ENCODE measurements around the gene RLF. TPM values are rescaled to one million over a fixed set of nuclear protein-coding genes. Genes with fewer than 3 reads are reported as not detected.

Gene RLF, protein sequence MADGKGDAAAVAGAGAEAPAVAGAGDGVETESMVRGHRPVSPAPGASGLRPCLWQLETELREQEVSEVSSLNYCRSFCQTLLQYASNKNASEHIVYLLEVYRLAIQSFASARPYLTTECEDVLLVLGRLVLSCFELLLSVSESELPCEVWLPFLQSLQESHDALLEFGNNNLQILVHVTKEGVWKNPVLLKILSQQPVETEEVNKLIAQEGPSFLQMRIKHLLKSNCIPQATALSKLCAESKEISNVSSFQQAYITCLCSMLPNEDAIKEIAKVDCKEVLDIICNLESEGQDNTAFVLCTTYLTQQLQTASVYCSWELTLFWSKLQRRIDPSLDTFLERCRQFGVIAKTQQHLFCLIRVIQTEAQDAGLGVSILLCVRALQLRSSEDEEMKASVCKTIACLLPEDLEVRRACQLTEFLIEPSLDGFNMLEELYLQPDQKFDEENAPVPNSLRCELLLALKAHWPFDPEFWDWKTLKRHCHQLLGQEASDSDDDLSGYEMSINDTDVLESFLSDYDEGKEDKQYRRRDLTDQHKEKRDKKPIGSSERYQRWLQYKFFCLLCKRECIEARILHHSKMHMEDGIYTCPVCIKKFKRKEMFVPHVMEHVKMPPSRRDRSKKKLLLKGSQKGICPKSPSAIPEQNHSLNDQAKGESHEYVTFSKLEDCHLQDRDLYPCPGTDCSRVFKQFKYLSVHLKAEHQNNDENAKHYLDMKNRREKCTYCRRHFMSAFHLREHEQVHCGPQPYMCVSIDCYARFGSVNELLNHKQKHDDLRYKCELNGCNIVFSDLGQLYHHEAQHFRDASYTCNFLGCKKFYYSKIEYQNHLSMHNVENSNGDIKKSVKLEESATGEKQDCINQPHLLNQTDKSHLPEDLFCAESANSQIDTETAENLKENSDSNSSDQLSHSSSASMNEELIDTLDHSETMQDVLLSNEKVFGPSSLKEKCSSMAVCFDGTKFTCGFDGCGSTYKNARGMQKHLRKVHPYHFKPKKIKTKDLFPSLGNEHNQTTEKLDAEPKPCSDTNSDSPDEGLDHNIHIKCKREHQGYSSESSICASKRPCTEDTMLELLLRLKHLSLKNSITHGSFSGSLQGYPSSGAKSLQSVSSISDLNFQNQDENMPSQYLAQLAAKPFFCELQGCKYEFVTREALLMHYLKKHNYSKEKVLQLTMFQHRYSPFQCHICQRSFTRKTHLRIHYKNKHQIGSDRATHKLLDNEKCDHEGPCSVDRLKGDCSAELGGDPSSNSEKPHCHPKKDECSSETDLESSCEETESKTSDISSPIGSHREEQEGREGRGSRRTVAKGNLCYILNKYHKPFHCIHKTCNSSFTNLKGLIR (N-terminal part only)
- total RNA-seq: 13.4 TPM
- long read RNA-seq, full-length matches to known transcripts: 16 of 21 reads
- long read RNA-seq, partial matches to known transcripts: 0 of 21 reads
- long read RNA-seq, other reads (novel, unspliced or antisense): 5 of 21 reads

DNA sequence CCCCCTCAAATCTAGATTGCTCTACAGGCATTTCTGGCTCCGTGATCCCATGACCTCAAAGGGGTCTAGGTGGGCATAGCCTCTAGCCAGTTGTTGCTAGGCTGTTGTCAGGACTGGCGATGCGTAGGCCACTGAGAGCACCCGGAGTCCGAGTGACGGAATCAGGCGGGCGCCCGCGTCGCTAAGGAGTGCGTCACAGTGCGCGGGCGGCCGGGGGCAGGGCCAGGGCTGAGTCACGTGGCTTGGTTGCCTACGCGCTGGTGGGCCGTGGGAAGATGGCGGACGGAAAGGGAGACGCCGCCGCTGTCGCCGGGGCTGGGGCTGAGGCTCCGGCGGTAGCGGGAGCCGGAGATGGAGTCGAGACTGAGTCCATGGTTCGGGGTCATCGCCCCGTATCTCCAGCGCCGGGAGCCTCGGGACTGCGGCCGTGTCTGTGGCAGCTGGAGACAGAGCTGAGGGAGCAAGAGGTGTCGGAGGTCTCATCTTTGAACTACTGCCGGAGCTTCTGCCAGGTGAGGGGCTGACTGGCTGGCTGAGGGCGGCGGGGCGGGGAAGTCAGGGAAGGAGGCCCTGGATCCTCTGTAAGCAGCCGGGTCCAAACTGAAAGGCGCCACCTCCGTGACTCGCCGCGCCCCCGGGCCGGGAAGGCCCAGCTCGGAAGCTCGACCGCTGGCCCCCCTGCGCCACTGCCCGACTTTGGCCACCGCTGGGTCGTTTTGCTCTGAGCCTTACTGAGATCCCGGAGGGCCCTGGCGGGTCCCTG, at the start of gene RLF:
RLF (plus strand) TSS at position 263 of the 763 bp plus-strand sequence; CDS start at position 276, 13 bp downstream.
- intact Hi-C loops (cut with micrococcal nuclease): no loop called here
- ATAC-seq (peak; percentile 99), DNase-seq (peak; percentile 97)

DNA sequence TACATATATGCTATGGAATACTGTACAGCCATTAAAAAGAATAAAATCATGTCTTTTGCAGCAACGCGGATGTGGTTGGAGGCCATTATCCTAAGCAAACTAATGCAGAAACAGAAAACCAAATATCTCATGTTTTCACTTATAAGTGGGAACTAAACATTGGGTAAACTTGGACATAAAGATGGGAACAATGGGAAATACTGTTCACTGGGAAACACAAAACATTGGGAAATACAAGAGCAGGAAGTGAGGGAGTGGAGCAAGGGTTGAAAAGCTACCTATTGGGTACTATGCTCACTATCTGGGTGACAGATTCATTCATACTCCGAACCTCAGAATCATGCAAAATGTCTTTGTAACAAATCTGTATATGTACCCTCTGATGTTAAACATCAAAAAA, 46.8 kb upstream of the RLF start:
- intact Hi-C loops (cut with micrococcal nuclease): no loop called here
- ATAC-seq (no peak), DNase-seq (no peak)

DNA sequence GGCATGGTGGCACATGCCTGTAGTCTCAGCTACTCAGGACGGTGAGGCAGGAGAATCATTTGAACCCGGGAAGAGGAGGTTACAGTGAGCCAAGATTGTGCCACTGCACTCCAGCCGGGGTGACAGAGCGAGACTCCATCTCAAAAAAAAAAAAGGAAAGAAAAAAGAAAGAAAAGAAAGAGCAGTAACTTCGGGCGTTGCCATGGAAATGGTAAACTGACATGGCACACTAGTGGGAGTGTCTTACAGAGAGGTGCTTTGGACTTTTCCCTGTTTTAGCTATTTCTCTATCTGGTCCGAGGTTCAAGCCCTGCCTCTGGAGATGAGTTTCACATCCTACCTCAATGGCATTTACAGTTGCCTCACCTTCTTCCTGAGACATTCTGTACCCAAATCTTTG, 41.1 kb upstream of the RLF start:
- ATAC-seq: no peak
- intact Hi-C loops (cut with micrococcal nuclease): no loop called here
- DNase-seq: no peak

DNA sequence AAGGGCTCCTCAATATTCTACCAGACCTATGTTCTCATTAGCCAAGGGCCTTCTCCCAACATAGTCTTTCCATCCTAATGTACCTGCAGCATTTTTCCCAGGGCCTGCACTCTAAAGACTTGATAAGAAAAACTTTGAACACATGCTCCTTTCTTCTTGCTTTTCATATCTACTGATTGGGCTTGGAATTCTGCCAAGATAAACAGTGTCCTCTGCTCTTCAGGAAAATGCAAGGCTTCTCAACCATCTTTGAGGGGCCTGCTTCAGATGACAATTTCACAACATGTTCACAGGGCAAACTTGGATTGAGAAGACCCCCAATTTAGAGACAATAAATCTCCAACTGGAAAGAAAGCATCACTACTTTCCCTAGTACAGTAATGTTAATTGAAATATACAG, 38.3 kb upstream of the RLF start:
- intact Hi-C loops (cut with micrococcal nuclease): no loop called here
- ATAC-seq (no peak), DNase-seq (no peak)

DNA sequence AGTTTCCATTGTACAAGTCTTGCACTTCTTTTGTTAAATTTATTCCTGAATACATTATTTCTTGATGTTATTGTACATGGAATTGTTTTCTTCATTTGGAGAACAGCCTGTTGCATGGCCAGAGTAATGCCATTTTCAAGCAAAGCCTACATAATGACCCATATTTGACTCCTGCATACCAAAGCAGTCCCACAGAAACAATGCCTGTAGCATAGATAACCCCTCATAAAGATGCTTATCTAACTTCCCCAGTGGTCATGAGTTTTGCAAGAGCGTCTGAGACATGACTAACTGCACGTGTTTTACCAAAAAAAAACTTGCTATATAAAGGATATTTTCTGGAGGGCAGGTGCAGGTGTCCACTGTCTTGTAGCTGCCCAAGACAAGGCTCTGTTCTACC, 30.3 kb upstream of the RLF start:
- no peak for DNase-seq
- intact Hi-C loops (cut with micrococcal nuclease): no loop called here
- ATAC-seq: no peak

DNA sequence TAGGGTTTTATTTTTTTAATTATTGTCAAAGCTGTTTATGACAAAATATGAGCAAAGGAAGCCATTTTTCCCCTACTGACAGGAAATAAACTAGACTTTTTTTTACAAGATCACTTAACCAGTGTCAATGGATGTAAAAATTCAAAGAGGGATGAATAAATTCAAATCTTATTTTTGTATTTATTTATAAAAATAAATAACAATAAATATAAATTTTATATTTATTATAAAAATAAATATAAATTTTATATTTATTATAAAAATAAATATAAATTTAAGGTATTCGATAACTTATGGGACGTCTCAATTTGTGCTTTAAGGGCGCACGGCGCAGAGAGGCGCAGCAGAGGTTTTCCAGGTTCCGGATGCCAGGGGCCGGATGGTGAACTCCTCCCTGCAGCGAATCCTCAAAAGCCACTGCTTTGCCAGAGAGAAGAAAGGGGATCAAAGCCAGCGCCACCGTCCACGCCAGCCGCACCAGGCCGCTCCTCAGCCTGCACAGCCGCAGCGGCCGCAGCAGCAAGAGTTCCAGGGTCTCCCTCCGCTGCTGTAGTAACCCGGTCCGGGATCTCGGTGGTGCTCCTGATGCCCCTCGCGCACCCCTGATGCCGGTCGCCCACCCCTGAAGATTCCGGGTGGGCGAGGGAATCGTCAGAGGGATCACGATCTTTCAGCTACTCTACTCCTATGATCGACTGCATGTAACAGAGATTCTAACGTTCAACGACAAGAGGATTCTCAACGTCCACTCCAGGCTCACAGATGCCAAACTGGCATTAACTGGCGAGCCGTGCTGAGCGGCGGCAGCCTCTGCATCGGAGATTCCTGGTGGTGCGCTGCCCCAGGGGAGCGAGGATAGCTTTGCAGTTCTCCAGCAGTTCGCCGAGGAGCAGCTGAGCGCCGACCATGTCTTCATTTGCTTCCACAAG, 28.5 kb upstream of the RLF start:
- intact Hi-C loops (cut with micrococcal nuclease): no loop called here
- DNase-seq (no peak), ATAC-seq (no peak)

DNA sequence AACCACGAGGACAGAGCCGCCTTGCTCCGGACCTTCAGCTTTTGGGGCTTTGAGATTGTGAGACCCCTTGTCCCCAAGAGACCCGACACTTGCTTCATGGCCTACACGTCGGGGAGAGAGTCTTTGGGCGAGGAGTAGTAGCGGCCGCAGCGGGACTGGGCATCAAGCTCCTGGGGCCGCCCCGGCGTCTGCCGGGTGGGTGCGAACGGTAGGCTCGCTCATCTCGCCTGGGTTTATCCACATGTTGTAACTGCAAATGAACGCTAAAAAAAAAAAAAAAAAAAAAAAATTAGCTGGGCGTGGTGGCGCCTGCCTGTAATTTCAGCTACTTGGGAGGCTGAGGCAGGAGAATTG, 27.9 kb upstream of the RLF start:
- ATAC-seq: no peak
- intact Hi-C loops (cut with micrococcal nuclease): no loop called here
- no peak for DNase-seq

DNA sequence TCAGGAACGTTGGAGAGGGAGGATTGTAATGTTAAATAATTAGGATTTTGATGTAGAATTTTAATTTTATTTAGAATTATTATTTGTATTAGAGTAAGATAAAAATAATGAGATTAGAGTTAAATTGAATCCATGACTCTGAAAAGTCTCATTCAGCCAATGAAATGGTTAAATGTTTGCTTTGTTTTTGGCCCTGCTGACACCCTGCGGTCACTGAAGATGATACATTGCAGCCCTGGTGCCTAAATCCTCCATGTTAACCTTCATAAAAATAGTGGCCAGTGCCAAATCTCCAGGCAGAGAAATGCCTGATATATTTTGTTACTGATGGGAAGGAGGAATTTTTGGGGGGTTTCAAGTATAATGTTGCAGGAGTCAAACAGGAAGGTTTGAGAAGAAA, 27.3 kb upstream of the RLF start:
- ATAC-seq (no peak), DNase-seq (no peak)
- intact Hi-C loops (cut with micrococcal nuclease): no loop called here

DNA sequence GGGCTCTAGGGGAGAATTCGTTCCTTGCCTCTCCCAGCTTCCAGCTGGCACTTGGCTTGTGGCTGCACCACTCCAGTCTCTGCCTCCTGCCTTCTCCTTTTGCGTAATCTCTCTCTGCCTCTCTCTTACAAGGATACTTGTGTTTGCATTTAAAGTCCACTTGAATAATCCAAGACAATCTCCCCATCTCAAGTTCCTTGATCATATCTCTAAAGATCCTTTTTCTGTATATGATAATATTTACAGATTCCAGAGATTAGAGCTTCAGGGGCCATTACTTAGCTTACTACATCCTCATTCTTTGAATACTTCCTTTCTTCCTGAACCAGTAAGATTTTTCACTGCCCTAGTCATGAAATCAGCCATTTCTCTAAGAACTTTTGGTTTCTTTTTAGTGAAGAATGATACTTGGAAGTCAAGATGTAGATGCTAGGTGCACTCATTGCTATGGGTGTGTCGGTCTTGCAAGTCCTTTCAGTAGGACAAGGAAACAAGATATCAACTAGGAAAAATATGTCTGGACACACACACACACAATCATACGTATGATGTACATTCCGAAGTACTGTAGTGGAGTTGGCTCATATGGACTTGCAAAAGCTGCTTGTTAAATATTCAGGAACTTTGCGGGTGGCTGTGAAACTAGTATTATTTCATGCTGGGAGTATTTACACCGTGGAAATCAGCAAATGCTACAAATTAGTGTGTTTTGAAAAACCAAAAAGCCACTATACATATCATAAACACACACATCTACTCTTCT, 20.8 kb upstream of the RLF start:
- intact Hi-C loops (cut with micrococcal nuclease): loop anchor here (10.0 kb wide), 1 partner anchor 264 kb away; no protein-coding TSS in a partner anchor
- no peak for DNase-seq
- ATAC-seq: no peak

DNA sequence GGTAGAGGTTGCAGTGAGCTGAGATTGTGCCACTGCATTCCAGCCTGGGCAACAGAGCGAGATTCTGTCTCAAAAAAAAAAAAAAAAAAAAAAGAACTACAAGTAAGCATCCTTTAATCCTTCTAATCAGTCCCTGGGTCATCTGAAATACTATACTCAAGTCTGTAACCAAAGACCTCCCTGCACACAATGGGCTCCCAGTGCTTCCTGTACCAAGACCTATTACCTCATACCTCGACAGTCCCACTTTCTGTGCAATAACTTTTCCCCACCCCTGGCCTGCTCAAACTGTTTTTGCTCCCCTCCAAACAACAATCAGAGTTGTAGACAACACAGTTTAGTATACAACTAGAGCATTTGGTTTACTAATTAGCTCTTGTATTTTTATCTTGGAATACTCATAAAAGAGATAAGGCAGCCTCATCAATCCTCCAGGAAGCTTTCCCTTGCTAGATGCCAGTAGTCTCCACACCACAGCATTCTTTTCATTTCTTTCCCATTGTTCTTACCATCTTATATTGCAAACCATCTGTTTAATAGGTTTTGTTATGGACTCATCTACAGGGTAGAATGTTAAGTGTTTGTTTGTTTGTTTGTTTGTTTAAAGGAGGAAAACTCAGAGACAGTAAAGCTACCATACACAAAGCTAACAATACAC, 19.2 kb upstream of the RLF start:
- intact Hi-C loops (cut with micrococcal nuclease): loop anchor here (10.0 kb wide), 1 partner anchor 263 kb away; no protein-coding TSS in a partner anchor
- DNase-seq: no peak
- no peak for ATAC-seq

DNA sequence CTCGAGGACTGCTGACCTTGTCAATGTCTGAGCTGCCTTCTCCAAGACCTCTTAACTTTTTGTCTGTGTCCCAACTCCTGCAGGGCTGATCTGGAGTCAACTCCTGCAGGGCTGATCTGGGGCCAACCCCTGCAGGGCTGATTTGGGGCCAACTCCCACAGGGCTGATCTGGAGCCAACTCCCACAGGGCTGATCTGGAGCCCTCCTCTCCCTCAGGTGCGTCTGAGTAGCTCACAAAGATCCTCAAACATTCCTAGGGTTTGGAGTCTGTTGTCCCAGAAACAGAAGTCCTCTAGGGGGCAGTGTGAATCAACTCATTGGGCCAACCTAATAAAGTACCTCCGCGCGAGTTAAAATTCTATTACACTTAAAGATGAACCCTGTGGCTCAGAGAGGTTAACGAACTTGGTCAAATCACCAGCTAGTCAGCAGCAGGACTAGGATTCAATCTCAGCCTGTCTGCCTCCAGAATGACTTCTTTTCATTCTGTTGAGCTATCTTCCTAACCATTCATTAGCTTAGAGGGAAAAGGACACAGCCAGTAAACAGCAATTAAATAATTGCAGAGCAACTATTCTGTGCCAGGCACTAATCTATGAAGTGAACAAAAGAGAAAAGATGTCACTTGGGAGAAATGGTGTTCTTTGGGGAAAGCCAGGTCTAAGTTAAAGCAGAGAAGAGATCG, 17.2 kb upstream of the RLF start:
- peak; percentile 78 for ATAC-seq
- intact Hi-C loops (cut with micrococcal nuclease): loop anchor here (10.0 kb wide), 1 partner anchor 261 kb away; no protein-coding TSS in a partner anchor
- no peak for DNase-seq

DNA sequence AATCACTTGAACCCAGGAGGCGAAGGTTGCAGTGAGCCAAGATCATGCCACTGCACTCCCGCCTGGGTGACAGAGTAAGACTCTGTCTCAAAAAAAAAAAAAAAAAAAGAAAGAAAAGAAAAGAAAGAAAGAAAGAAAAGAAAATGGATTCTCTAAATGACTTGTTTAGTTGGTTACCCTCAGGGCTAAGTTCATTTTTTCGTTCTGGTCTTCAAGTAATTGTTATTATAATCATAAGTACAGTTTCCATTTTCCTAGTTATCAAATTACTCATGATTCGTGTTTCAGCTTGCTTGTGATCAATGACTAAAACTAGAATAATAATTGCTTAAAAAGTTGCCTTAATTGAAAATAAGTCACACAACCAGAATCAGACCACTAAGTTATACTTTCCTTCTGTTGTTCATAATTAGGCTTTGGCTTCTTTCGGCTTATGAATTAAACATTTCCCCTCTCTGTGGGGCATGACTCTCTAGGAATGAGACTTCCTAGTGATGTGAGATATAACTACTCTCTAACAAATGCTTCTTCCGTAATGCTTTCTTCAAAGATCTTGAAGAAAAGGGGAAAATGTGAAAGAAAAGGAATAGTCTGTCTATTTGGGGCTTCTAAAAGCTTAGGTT, 9.6 kb upstream of the RLF start:
- intact Hi-C loops (cut with micrococcal nuclease): no loop called here
- ATAC-seq (no peak), DNase-seq (no peak)

DNA sequence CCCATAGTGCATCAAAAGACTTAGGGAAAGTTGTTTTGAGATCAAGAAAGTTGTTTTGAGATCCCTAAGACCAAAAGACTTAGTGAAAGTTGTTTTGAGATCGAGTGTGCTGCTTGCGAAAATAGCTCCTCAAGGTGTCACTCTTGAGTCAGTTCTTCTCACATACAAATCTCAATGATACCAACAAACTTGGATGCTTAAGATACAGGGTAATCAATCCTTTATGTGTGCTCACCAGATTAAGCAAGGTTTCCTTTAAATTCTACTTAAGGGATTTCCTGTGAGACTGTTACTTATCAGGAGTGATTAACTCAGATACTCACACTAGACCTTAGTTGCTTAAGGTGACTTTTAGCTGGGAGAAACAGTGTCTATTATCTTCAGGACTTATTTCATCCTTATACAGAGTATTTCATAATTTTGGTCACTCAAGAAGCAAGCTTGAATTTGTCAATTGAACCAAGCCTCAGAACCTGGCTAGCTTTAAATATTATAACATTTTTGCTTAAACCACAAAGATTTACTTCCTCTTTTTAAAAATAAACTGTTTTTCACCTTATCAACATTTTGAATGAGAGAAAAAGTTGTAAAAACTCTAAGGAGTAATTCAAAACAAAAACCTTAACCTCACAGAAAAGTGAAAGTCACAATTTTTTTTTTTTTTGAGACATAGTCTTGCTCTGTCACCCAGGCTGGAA, 8.0 kb upstream of the RLF start:
- intact Hi-C loops (cut with micrococcal nuclease): no loop called here
- ATAC-seq (no peak), DNase-seq (no peak)

DNA sequence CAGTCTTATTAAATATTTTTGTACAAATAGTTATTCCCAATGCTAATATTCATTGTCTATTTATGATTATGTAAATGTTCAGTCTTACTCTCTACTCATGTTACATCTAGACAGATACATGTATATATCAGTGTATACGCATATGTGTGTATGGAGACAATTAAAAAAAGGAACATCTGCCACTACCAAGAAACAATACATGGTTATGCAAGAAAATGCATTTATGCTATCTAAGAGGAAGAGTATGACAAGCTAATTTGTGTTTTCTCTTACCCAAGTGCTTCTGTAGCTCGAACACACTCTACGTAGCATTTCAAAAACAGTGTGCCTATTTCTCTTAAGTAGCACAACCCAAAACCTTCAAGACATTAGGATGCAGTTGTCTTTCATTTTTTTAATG, 6.1 kb upstream of the RLF start:
- ATAC-seq (no peak), DNase-seq (no peak)
- intact Hi-C loops (cut with micrococcal nuclease): no loop called here

DNA sequence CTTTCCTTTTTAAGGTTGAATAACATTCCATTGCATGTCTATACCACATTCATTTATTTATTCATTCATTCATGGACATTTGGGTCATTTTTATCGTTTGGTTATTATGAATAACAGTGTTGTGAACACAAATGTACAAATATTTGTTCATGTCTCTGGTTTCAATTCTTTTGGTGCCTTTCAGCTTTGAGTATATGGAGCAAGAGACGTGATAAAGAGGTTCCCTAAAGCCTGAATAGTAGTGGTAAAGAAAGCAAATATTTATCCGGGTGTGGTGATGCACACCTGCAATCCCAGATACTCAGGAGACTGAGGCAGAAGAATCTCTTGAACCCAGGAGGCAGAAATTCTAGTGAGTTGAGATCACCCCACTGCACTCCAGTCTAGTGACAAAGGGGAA, 5.3 kb upstream of the RLF start:
- no peak for DNase-seq
- intact Hi-C loops (cut with micrococcal nuclease): no loop called here
- ATAC-seq: no peak
